ENCODE measurements around the gene BORCS6.

Gene BORCS6

DNA sequence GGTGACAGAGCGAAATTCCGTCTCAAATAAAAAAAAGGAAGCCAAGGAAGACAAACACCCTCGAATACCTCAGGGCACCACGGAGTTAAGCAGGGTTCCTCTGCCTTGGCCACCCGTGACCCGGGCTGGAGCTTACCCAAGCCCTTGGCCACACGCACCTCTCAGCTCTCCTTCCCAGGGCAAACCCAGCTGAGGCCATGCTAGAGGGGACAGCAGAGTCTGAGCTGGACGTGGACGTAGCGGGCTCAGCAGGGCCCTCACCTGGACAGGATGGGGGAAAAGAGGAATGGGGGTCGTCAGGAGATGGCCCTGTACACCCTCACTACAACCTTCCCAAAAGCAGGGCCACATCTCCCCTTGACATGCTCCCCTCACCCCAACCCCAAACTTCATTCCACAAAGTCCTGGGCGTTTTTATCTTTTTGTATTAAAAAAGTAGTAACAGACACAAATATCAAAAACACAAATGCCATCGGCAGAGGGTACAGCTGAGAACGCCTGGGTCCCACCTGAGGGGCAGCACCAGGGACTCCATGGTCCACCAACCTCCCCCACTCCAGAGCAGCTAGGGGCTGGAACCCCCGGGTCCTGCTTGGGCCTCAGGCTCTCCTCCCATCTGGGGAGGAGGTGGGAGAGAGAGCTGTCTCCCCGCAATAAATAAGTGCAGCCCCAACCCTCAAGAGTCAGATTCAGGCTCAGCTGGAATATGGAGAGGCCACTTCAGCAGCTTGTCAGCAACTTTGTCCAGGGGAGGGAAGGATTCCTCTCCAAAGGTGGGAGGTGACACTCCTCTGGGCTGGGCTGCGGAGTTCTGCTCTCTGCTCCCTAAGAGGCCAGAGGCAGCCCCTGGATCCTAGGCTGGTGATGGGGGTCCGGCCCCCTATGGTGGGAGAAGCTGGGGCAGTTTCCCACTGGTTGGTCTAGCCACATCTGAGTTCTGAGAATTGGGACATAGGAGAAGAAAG, 49.6 kb downstream of the BORCS6 start:
- no peak for DNase-seq

DNA sequence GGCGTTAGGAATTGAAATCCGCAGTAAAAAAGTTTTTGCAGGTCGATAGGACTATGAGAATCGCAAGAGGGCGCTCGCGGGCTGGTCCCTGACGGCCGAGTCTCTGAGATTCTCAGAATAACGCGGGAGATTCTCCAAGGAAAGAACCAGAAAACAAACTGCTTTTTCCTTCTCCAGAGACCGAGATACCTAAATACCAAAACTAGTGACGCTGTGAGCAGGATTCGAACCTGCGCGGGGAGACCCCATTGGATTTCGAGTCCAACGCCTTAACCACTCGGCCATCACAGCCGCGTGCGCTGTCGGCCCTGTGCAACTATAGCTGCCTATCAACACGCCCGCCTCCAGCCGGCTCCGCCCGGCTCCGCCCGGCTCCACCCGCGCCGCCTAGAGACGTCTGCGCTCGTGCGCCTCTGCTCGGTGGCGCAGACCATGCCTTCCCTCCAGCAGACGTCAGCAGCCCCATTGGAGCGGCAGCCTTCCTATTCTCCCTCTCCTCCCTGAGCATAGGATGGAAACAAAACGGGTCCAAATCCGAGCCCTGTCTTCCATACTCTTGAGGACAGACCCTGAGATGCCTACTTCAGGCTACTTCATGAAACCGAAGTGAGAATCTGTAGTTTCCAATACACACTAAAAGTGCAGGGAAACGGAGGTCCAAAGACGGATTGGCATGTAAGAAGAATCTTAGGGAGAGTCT, 51.2 kb downstream of the BORCS6 start:
- DNase-seq: peak; percentile 97

DNA sequence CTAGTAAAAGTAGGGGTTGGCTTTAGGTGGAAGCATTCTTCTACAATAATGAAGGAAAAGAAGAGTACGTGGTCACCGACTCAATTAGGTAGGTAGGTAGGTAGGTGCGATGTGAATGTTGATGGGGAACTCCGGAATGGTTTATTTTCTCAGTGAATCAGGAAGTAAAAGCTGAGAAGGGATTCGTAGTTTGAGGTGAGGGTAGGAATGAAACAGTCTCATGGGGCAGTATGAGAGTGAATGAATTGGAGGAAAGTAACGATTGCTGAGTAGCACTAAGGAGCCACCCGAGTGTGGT, 51.7 kb downstream of the BORCS6 start:
- no peak for DNase-seq

Data from NCI-H2171 (cell line).